Measurements from ENCODE around the gene ESYT2.

The ESYT2 gene

GRCh38 chr7:158738841-158739240 lies 90.5 kb downstream of the ESYT2 start:
- ChIA-PET CTCF (no interaction called here), POLR2A (no interaction called here)
- no peak overlapping the region for H3K4me3 ChIP-seq (ENCODE audit: low read depth, low read length)
- TF ChIP-seq GLIS2 (tag by site-specific recombination; IDR thresholded peaks at IDR 0.05) (no peak), SALL2 (tag by site-specific recombination; IDR thresholded peaks at IDR 0.05; ENCODE audit: borderline replicate concordance) (no peak), BCL11B (tag by site-specific recombination; IDR thresholded peaks at IDR 0.05; ENCODE audit: low read depth) (no peak), ZNF473 (tag by site-specific recombination; IDR thresholded peaks at IDR 0.05) (no peak), ZNF398 (tag by site-specific recombination; IDR thresholded peaks at IDR 0.05) (no peak), ZNF658 (tag by site-specific recombination; IDR thresholded peaks at IDR 0.05) (no peak), ZNF837 (tag by site-specific recombination; IDR thresholded peaks at IDR 0.05) (no peak), KLF10 (tag by site-specific recombination; IDR thresholded peaks at IDR 0.05) (no peak), KLF7 (tag by site-specific recombination; IDR thresholded peaks at IDR 0.05; ENCODE audit: borderline replicate concordance) (no peak), ZBTB17 (tag by site-specific recombination; IDR thresholded peaks at IDR 0.05) (no peak), ZNF626 (tag by site-specific recombination; IDR thresholded peaks at IDR 0.05) (no peak), ZNF692 (tag by site-specific recombination; IDR thresholded peaks at IDR 0.05) (no peak)
- no peaks in the 10 kb centered on the region for H3K9me3 ChIP-seq (ENCODE audit: control insufficient read depth, insufficient read depth, low read depth, low read length)
- no peaks in the 10 kb centered on the region for H3K4me1 ChIP-seq (ENCODE audit: control insufficient read depth, insufficient read depth, low read length)
- no peak overlapping the region for H3K27ac ChIP-seq (ENCODE audit: extremely low read depth, low read depth, low read length)
- peaks cover 0 to 70% of the 10 kb centered on the region in 2 experiments; a peak in 2 of 3 replicates for H3K36me3 ChIP-seq (ENCODE audit: control insufficient read depth in 2 of 2, insufficient read depth in 1 of 2, low read length in 2 of 2)

GRCh38 chr7:158737064-158737695 lies 92.1 kb downstream of the ESYT2 start:
- CTCF ChIA-PET: no interaction called here
- POLR2A ChIA-PET: no interaction called here

GRCh38 chr7:158735935-158736334 lies 93.4 kb downstream of the ESYT2 start:
- Histone ChIP-seq H3K4me1 (ENCODE audit: control insufficient read depth, insufficient read depth, low read length) (no peaks in the 10 kb centered on the region), H3K36me3 (ENCODE audit: control insufficient read depth in 2 of 2, insufficient read depth in 1 of 2, low read length in 2 of 2) (peaks cover 0 to 53% of the 10 kb centered on the region in 2 experiments; a peak in 2 of 3 replicates), H3K27ac (ENCODE audit: extremely low read depth, low read depth, low read length) (no peak overlapping the region), H3K4me3 (ENCODE audit: low read depth, low read length) (no peak overlapping the region), H3K9me3 (ENCODE audit: control insufficient read depth, insufficient read depth, low read depth, low read length) (no peaks in the 10 kb centered on the region)
- ChIA-PET POLR2A (no interaction called here), CTCF (no interaction called here)
- TF ChIP-seq ZBTB8A (tag by site-specific recombination; IDR thresholded peaks at IDR 0.05) (no peak), ZBTB6 (tag by site-specific recombination; IDR thresholded peaks at IDR 0.05) (no peak), GLI2 (tag by site-specific recombination; IDR thresholded peaks at IDR 0.05; ENCODE audit: borderline replicate concordance, low read depth) (no peak), ZBTB48 (tag by site-specific recombination; IDR thresholded peaks at IDR 0.05) (no peak), PRDM10 (tag by site-specific recombination; IDR thresholded peaks at IDR 0.05) (no peak), ZNF610 (tag by site-specific recombination; IDR thresholded peaks at IDR 0.05; ENCODE audit: borderline replicate concordance) (no peak), RBAK (tag by site-specific recombination; IDR thresholded peaks at IDR 0.05) (no peak), ZNF585B (tag by site-specific recombination; IDR thresholded peaks at IDR 0.05) (no peak), ZNF175 (tag by site-specific recombination; IDR thresholded peaks at IDR 0.05) (no peak), ZNF514 (tag by site-specific recombination; IDR thresholded peaks at IDR 0.05) (no peak), ZNF555 (tag by site-specific recombination; conservative IDR thresholded peaks at IDR 0.05) (no peak), HOXA7 (CRISPR knock-in tag; IDR thresholded peaks at IDR 0.05; ENCODE audit: borderline replicate concordance) (no peak)

More at GRCh38 chr7:158737064-158737695, 92.1 kb downstream of the ESYT2 start:
- peaks cover 0 to 66% of the 10 kb centered on the region in 2 experiments; a peak in 2 of 3 replicates for H3K36me3 ChIP-seq (ENCODE audit: control insufficient read depth in 2 of 2, insufficient read depth in 1 of 2, low read length in 2 of 2)
- H3K27ac ChIP-seq (ENCODE audit: extremely low read depth, low read depth, low read length): no peak overlapping the region
- no peaks in the 10 kb centered on the region for H3K9me3 ChIP-seq (ENCODE audit: control insufficient read depth, insufficient read depth, low read depth, low read length)
- no peak overlapping the region for H3K4me3 ChIP-seq (ENCODE audit: low read depth, low read length)
- H3K4me1 ChIP-seq (ENCODE audit: control insufficient read depth, insufficient read depth, low read length): no peaks in the 10 kb centered on the region
- no peak for TF ChIP-seq ZNF112 (tag by site-specific recombination; IDR thresholded peaks at IDR 0.05)
